Bronchial epithelial cell (primary cell): ENCODE data around the gene TBC1D22A. TPM values are rescaled to one million over a fixed set of nuclear protein-coding genes. Genes with fewer than 3 reads are reported as not detected.
A peak's percentile ranks its signal among the peaks of the same experiment; 100 is the strongest.

ENCODE experiments used
- DNase-seq: peaks from one replicate; pipeline ENCODE4 v3.0.0-alpha.2; 2010; ENCODE audit warnings: low read depth
- FAIRE-seq: peaks from 2 replicates; lab custom pipeline; 2011; peaks lifted over from hg19 to GRCh38; lab: Jason Lieb, UNC
- H3K27me3 ChIP-seq: 2 replicates; pipeline ENCODE4 v1.5.1; 2011; ENCODE audit warnings: low read length; ENCODE audit not compliant: control insufficient read depth, insufficient read depth
- H3K36me3 ChIP-seq: 2 replicates; pipeline ENCODE4 v1.5.1; 2011; ENCODE audit warnings: low read length; ENCODE audit not compliant: control insufficient read depth, insufficient read depth
- H3K4me3 ChIP-seq: 2 replicates; pipeline ENCODE4 v1.5.1; 2011; ENCODE audit warnings: mild to moderate bottlenecking, low read depth, low read length, control low read depth
- CTCF ChIP-seq: IDR thresholded peaks from 2 replicates; pipeline ENCODE4 v1.5.1; 2011; ENCODE audit warnings: mild to moderate bottlenecking, moderate library complexity, low read length, control low read depth, inconsistent platforms; ENCODE audit not compliant: insufficient read depth, severe bottlenecking
- total RNA-seq: library from RNA; depleted of rRNA; stranded (reverse); fragments of >200 nt; gene quantifications from 2 replicates; pipeline ENCODE4 v1.2.1, GENCODE V29; 2014

Gene TBC1D22A
- total RNA-seq, 1 donor from 2014 or later: 10.0 TPM

GRCh38 chr22:46739094-46739870 is 23.2 kb upstream of the TBC1D22A start:
- Histone ChIP-seq H3K36me3 (no peaks in the 10 kb centered on the region), H3K27me3 (no peaks in the 10 kb centered on the region), H3K4me3 (peak overlapping the region; percentile 54)
- TF ChIP-seq CTCF: peak; percentile 68
- no peak for FAIRE-seq
- peak; percentile 68 for DNase-seq

- Histone ChIP-seq H3K27me3 (no peaks in the 10 kb centered on the region), H3K4me3 (no peak overlapping the region), H3K36me3 (no peaks in the 10 kb centered on the region)
- DNase-seq (no peak), FAIRE-seq (no peak)
- TF ChIP-seq CTCF: no peak
Measured at GRCh38 chr22:46740910-46741780, 21.3 kb upstream of the TBC1D22A start.

GRCh38 chr22:46741974-46742519 is 20.4 kb upstream of the TBC1D22A start:
- FAIRE-seq: no peak
- Histone ChIP-seq H3K27me3 (no peaks in the 10 kb centered on the region), H3K36me3 (no peaks in the 10 kb centered on the region), H3K4me3 (no peak overlapping the region)
- no peak for TF ChIP-seq CTCF
- no peak for DNase-seq

- no peak for TF ChIP-seq CTCF
- H3K36me3 ChIP-seq: no peaks in the 10 kb centered on the region
- FAIRE-seq: peak; percentile 43
- DNase-seq: no peak
- no peak overlapping the region for H3K4me3 ChIP-seq
- H3K27me3 ChIP-seq: no peaks in the 10 kb centered on the region
Measured at GRCh38 chr22:46742576-46743221, 19.8 kb upstream of the TBC1D22A start.

- no peaks in the 10 kb centered on the region for H3K27me3 ChIP-seq
- DNase-seq: no peak
- no peak for TF ChIP-seq CTCF
- H3K4me3 ChIP-seq: no peak overlapping the region
- no peak for FAIRE-seq
- H3K36me3 ChIP-seq: no peaks in the 10 kb centered on the region
Measured at GRCh38 chr22:46744581-46744980, 17.9 kb upstream of the TBC1D22A start.
